GM18868 (cell line): Measurements from ENCODE around the gene TXNL4B.
A peak's percentile ranks its signal among the peaks of the same experiment; 100 is the strongest.
"Not testable (repeated sequence)": the region's sequence is repeated elsewhere in the genome, so short reads cannot be mapped to it uniquely, and the experiment has no call there.

Source experiments
- ATAC-seq: cut with Tn5 transposase; IDR thresholded peaks from one replicate; pipeline ENCODE4 v1.9.1; 2021; ENCODE audit warnings: mild to moderate bottlenecking, moderate library complexity; ENCODE audit not compliant: unreplicated experiment

The TXNL4B gene

GRCh38 chr16:72076991-72077706, 16.3 kb downstream of the TXNL4B start:
- ATAC-seq, result not testable (repeated sequence)

GRCh38 chr16:72075067-72075466, 18.4 kb downstream of the TXNL4B start:
- ATAC-seq, result not testable (repeated sequence)

- no peak for ATAC-seq
These were observed 19.7 kb downstream of the TXNL4B start for GRCh38 chr16:72073560-72074230.

GRCh38 chr16:72072514-72073342, 20.7 kb downstream of the TXNL4B start:
- ATAC-seq, result no peak

- ATAC-seq, result no peak
These were observed 24.5 kb downstream of the TXNL4B start for GRCh38 chr16:72068930-72069329.

- peak; percentile 46 for ATAC-seq
These were observed 26.7 kb downstream of the TXNL4B start for GRCh38 chr16:72066747-72067146.

- no peak for ATAC-seq
These were observed 29.0 kb downstream of the TXNL4B start for GRCh38 chr16:72064361-72064894.

GRCh38 chr16:72061564-72061963, 31.9 kb downstream of the TXNL4B start:
- no peak for ATAC-seq

GRCh38 chr16:72060405-72060804, 33.0 kb downstream of the TXNL4B start:
- no peak for ATAC-seq

GRCh38 chr16:72059060-72059459, 34.4 kb downstream of the TXNL4B start:
- not testable (repeated sequence) for ATAC-seq

- ATAC-seq, result not testable (repeated sequence)
These were observed 36.1 kb downstream of the TXNL4B start for GRCh38 chr16:72057313-72057712.

GRCh38 chr16:72055911-72056310, 37.5 kb downstream of the TXNL4B start:
- no peak for ATAC-seq

- not testable (repeated sequence) for ATAC-seq
These were observed 39.1 kb downstream of the TXNL4B start, which contains the start of gene HP for GRCh38 chr16:72054254-72054847. TSS of gene HP (plus strand) at chr16:72054505. CDS start at chr16:72054653, 148 bp downstream.

- ATAC-seq, result no peak
These were observed 41.6 kb downstream of the TXNL4B start for GRCh38 chr16:72051818-72052217.

GRCh38 chr16:72050769-72051464, 42.5 kb downstream of the TXNL4B start:
- ATAC-seq, result no peak

GRCh38 chr16:72049110-72049509, 44.3 kb downstream of the TXNL4B start:
- ATAC-seq, result no peak

GRCh38 chr16:72044825-72045359, 48.5 kb downstream of the TXNL4B start:
- no peak for ATAC-seq

- ATAC-seq, result no peak
These were observed 49.1 kb downstream of the TXNL4B start for GRCh38 chr16:72044296-72044695.

GRCh38 chr16:72043539-72043938, 49.9 kb downstream of the TXNL4B start:
- no peak for ATAC-seq

GRCh38 chr16:72043058-72043457, 50.4 kb downstream of the TXNL4B start:
- no peak for ATAC-seq
